ENCODE data around the gene HSPA1L.

GRCh38 chr6:31814677-31815024 lies 432 bp downstream of the HSPA1L start:
- TF ChIP-seq CTCF (IDR thresholded peaks at IDR 0.05 in 2 of 3, conservative IDR thresholded peaks at IDR 0.05 in 1 of 3; ENCODE audit: control insufficient read depth in 2 of 3, extremely low read depth in 1 of 3, insufficient read depth in 1 of 3, low read depth in 3 of 3, low read length in 3 of 3) (no peak), EP300 (IDR thresholded peaks at IDR 0.05; ENCODE audit: borderline replicate concordance in 1 of 2, control insufficient read depth in 1 of 2, low read depth in 2 of 2, low read length in 2 of 2) (no peak), HSF1 (IDR thresholded peaks at IDR 0.05; ENCODE audit: low read depth, low read length) (peak; percentile 92), POLR2A (IDR thresholded peaks at IDR 0.05; ENCODE audit: low read depth, low read length) (no peak), MTA2 (IDR thresholded peaks at IDR 0.05; ENCODE audit: low read depth) (peak; percentile 43; the same call in 1 of the 2 replicates), POLR2AphosphoS5 (IDR thresholded peaks at IDR 0.05; ENCODE audit: low read length) (no peak)

Data from GM12878 (cell line).